OCI-LY1 (cell line): Measurements from ENCODE around the gene UNC5B.

Source experiments
- H2AFZ ChIP-seq: fragments of 200-600 bp; sonication (generic), shearing (Covaris generic); 2 replicates; pipeline ENCODE4 v1.6.0; 2014; ENCODE audit warnings: antibody characterized with exemption, mild to moderate bottlenecking, low read length
- H3F3A ChIP-seq: fragments of 200-600 bp; sonication (generic), shearing (Covaris generic); 2 replicates; pipeline ENCODE4 v1.6.0; 2014; ENCODE audit warnings: mild to moderate bottlenecking, antibody characterized with exemption, low read length, moderate library complexity; ENCODE audit not compliant: insufficient read depth
- H3K27ac ChIP-seq: fragments of 200-600 bp; sonication (generic); 2 replicates; pipeline ENCODE4 v1.5.1; 2014; ENCODE audit warnings: low read length, mixed run types, mild to moderate bottlenecking, low read depth; ENCODE audit not compliant: poor library complexity, severe bottlenecking
- H3K27me3 ChIP-seq: fragments of 200-600 bp; sonication (generic); 2 replicates; pipeline ENCODE4 v1.6.0; 2014; ENCODE audit warnings: antibody characterized with exemption, mild to moderate bottlenecking, low read length, moderate library complexity; ENCODE audit not compliant: insufficient read depth
- H3K36me3 ChIP-seq: fragments of 200-600 bp; sonication (generic); 2 replicates; pipeline ENCODE4 v1.6.1; 2014; ENCODE audit warnings: mild to moderate bottlenecking, antibody characterized with exemption, low read length, moderate library complexity, mixed read lengths; ENCODE audit not compliant: insufficient read depth
- H3K4me1 ChIP-seq: fragments of 200-600 bp; sonication (generic); 2 replicates; pipeline ENCODE4 v1.5.1; 2014; ENCODE audit warnings: mild to moderate bottlenecking, low read length, moderate library complexity; ENCODE audit not compliant: insufficient read depth, severe bottlenecking
- H3K4me2 ChIP-seq: fragments of 200-600 bp; sonication (generic), shearing (Covaris generic); 2 replicates; pipeline ENCODE4 v1.6.1; 2014; ENCODE audit warnings: low read length
- H3K4me3 ChIP-seq: fragments of 200-600 bp; sonication (generic); 2 replicates; pipeline ENCODE4 v1.5.1; 2014; ENCODE audit warnings: low read length, low read depth, mild to moderate bottlenecking, mixed read lengths; ENCODE audit not compliant: poor library complexity, severe bottlenecking
- H3K79me2 ChIP-seq: fragments of 200-600 bp; shearing (Covaris generic); 2 replicates; pipeline ENCODE4 v1.6.1; 2016; ENCODE audit warnings: mixed run types, low read length, mixed read lengths; ENCODE audit not compliant: insufficient read depth
- H3K9ac ChIP-seq: fragments of 200-600 bp; sonication (generic), shearing (Covaris generic); 2 replicates; pipeline ENCODE4 v1.6.1; 2014; ENCODE audit warnings: mild to moderate bottlenecking, low read length, mixed read lengths
- H3K9me2 ChIP-seq: fragments of 200-600 bp; sonication (generic), shearing (Covaris generic); 2 replicates; pipeline ENCODE4 v1.6.1; 2014; ENCODE audit warnings: low read depth, mild to moderate bottlenecking, low read length, mixed read lengths
- H3K9me3 ChIP-seq: fragments of 200-600 bp; shearing (Covaris generic); 2 replicates; pipeline ENCODE4 v1.6.1; 2014; ENCODE audit warnings: low read length, mixed read lengths
- H4K20me1 ChIP-seq: fragments of 200-600 bp; sonication (generic), shearing (Covaris generic); 2 replicates; pipeline ENCODE4 v1.6.0; 2016; ENCODE audit warnings: mild to moderate bottlenecking, low read length; ENCODE audit not compliant: insufficient read depth
- EZH2 ChIP-seq: fragments of 200-600 bp; sonication (generic), shearing (Covaris generic); IDR thresholded peaks from 2 replicates; pipeline ENCODE4 v1.8.0; 2017; ENCODE audit warnings: borderline replicate concordance, mixed run types, mild to moderate bottlenecking, antibody characterized with exemption, low read length, moderate library complexity, mixed read lengths
- TF ChIP-seq, protein P1 (sequence below): fragments of 200-600 bp; sonication (generic), shearing (Covaris generic); IDR thresholded peaks from 2 replicates; pipeline ENCODE4 v1.5.1; 2017; ENCODE audit warnings: mild to moderate bottlenecking, antibody characterized with exemption, low read length, moderate library complexity, mixed read lengths

Gene UNC5B

DNA sequence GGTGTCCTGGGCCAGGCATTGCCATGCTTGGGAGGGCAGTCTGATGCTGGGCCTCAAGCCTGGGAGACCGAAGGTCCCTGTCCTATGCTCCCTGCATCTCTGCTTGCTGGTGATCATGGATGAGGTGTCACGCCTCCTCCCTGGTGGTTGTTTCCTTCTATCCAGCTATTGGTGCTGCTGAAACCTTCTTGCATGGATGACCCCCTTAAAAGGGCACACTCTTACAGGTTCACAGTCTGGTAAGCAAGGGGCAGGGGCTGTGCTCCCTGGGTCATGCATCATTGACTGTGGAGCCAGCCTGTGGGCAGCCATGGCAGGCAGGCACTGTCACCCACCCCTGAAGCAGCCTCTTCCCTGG is 69.9 kb downstream of the UNC5B start:
- H4K20me1 ChIP-seq, result no peaks in the 10 kb centered on the region
- no peak overlapping the region for H3K27ac ChIP-seq
- no peak overlapping the region for H2AFZ ChIP-seq
- TF ChIP-seq, protein P1, sequence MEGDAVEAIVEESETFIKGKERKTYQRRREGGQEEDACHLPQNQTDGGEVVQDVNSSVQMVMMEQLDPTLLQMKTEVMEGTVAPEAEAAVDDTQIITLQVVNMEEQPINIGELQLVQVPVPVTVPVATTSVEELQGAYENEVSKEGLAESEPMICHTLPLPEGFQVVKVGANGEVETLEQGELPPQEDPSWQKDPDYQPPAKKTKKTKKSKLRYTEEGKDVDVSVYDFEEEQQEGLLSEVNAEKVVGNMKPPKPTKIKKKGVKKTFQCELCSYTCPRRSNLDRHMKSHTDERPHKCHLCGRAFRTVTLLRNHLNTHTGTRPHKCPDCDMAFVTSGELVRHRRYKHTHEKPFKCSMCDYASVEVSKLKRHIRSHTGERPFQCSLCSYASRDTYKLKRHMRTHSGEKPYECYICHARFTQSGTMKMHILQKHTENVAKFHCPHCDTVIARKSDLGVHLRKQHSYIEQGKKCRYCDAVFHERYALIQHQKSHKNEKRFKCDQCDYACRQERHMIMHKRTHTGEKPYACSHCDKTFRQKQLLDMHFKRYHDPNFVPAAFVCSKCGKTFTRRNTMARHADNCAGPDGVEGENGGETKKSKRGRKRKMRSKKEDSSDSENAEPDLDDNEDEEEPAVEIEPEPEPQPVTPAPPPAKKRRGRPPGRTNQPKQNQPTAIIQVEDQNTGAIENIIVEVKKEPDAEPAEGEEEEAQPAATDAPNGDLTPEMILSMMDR, result no peak
- TF ChIP-seq EZH2, result no peak
- H3K4me1 ChIP-seq, result no peaks in the 10 kb centered on the region
- H3K9me3 ChIP-seq, result no peaks in the 10 kb centered on the region
- H3K27me3 ChIP-seq, result 0 out of 2 replicates have a peak, but pooled peaks cover 2% of the 10 kb centered on the region
- no peaks in the 10 kb centered on the region for H3K9me2 ChIP-seq
- no peaks in the 10 kb centered on the region for H3K36me3 ChIP-seq
- H3K4me3 ChIP-seq, result no peak overlapping the region
- H3K9ac ChIP-seq, result no peak overlapping the region
- H3K79me2 ChIP-seq, result no peaks in the 10 kb centered on the region
- no peaks in the 10 kb centered on the region for H3F3A ChIP-seq
- no peak overlapping the region for H3K4me2 ChIP-seq

- no peak overlapping the region for H3K9ac ChIP-seq
- H3K27ac ChIP-seq, result no peak overlapping the region
- no peaks in the 10 kb centered on the region for H3K9me3 ChIP-seq
- no peaks in the 10 kb centered on the region for H3K9me2 ChIP-seq
- H3K4me3 ChIP-seq, result no peak overlapping the region
- no peaks in the 10 kb centered on the region for H4K20me1 ChIP-seq
- H3K4me1 ChIP-seq, result no peaks in the 10 kb centered on the region
- no peaks in the 10 kb centered on the region for H3K79me2 ChIP-seq
- TF ChIP-seq, protein P1, result no peak
- TF ChIP-seq EZH2, result no peak
- H2AFZ ChIP-seq, result no peak overlapping the region
- H3K4me2 ChIP-seq, result no peak overlapping the region
- no peaks in the 10 kb centered on the region for H3F3A ChIP-seq
- 0 out of 2 replicates have a peak, but pooled peaks cover 2% of the 10 kb centered on the region for H3K27me3 ChIP-seq
- H3K36me3 ChIP-seq, result no peaks in the 10 kb centered on the region
These were observed 71.0 kb downstream of the UNC5B start for GRCh38 chr10:71283410-71283809.

- no peak overlapping the region for H3K4me2 ChIP-seq
- no peaks in the 10 kb centered on the region for H4K20me1 ChIP-seq
- no peak overlapping the region for H3K9ac ChIP-seq
- H3K9me2 ChIP-seq, result no peaks in the 10 kb centered on the region
- TF ChIP-seq, protein P1, result no peak
- no peak for TF ChIP-seq EZH2
- no peaks in the 10 kb centered on the region for H3K4me1 ChIP-seq
- no peaks in the 10 kb centered on the region for H3K36me3 ChIP-seq
- H3K9me3 ChIP-seq, result no peaks in the 10 kb centered on the region
- H3K27me3 ChIP-seq, result 0 out of 2 replicates have a peak, but pooled peaks cover 2% of the 10 kb centered on the region
- H3F3A ChIP-seq, result no peaks in the 10 kb centered on the region
- H3K79me2 ChIP-seq, result no peaks in the 10 kb centered on the region
- no peak overlapping the region for H3K27ac ChIP-seq
- H2AFZ ChIP-seq, result no peak overlapping the region
- H3K4me3 ChIP-seq, result no peak overlapping the region
These were observed 71.5 kb downstream of the UNC5B start for GRCh38 chr10:71283876-71284275.
